ENCODE data around the gene KLHDC7A. TPM values are rescaled to one million over a fixed set of nuclear protein-coding genes. Genes with fewer than 3 reads are reported as not detected.

KLHDC7A gene
- polyA plus RNA-seq, 1 experiment: not detected

DNA sequence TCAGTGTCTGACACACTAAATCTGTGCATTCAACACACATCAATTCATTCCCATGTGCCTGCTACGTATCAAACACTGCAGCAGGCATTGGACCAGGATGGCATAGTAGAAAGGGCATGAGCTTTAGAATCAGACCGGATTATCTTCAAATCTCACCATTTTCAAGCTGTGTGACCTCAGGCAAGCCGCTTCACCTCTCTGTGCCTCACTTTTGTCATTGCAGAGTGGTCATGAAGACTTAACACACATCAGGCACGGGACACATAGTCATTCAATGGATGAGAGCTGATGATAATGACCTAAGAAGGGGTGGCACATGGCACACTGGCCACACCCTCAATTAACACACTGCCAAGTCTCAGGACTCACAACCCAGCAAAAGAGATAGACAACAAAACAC, 46.8 kb downstream of the KLHDC7A start:
- TF ChIP-seq, protein P1, sequence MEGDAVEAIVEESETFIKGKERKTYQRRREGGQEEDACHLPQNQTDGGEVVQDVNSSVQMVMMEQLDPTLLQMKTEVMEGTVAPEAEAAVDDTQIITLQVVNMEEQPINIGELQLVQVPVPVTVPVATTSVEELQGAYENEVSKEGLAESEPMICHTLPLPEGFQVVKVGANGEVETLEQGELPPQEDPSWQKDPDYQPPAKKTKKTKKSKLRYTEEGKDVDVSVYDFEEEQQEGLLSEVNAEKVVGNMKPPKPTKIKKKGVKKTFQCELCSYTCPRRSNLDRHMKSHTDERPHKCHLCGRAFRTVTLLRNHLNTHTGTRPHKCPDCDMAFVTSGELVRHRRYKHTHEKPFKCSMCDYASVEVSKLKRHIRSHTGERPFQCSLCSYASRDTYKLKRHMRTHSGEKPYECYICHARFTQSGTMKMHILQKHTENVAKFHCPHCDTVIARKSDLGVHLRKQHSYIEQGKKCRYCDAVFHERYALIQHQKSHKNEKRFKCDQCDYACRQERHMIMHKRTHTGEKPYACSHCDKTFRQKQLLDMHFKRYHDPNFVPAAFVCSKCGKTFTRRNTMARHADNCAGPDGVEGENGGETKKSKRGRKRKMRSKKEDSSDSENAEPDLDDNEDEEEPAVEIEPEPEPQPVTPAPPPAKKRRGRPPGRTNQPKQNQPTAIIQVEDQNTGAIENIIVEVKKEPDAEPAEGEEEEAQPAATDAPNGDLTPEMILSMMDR (IDR thresholded peaks at IDR 0.05; ENCODE audit: low read depth, low read length): no peak
- Histone ChIP-seq H3K27ac (ENCODE audit: low read depth, low read length) (no peak overlapping the region), H3K9me3 (ENCODE audit: control insufficient read depth, insufficient read depth, low read length) (no peaks in the 10 kb centered on the region), H3K27me3 (ENCODE audit: control insufficient read depth, insufficient read depth, low read length) (no peaks in the 10 kb centered on the region), H3K4me3 (ENCODE audit: low read depth, low read length) (no peak overlapping the region)
- POLR2A ChIA-PET: no interaction called here
- no peak for DNase-seq (ENCODE audit: low read depth, low spot score)
- CTCF ChIA-PET: no interaction called here

DNA sequence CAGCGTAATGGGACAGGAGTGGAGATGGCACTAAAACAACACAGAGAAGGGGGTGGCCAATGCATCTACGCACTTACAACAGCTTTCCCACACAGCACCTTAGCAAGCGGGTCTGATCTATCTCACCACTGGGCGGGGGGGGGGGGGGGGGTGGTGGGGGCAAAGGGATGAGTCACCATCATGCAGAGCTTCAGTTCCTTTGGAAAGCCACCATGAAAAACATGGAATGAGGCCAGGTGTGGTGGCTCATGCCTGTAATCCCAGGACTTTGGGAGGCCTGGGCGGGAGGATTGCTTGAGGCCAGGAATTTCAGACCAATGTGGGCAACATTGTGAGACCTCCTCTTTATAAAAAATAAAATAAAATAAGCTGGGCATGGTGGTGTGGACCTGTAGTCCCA, 47.2 kb downstream of the KLHDC7A start:
- ChIA-PET POLR2A (no interaction called here), CTCF (no interaction called here)
- no peak for DNase-seq (ENCODE audit: low read depth, low spot score)
- Histone ChIP-seq H3K9me3 (ENCODE audit: control insufficient read depth, insufficient read depth, low read length) (no peaks in the 10 kb centered on the region), H3K27ac (ENCODE audit: low read depth, low read length) (no peak overlapping the region), H3K4me3 (ENCODE audit: low read depth, low read length) (no peak overlapping the region), H3K27me3 (ENCODE audit: control insufficient read depth, insufficient read depth, low read length) (no peaks in the 10 kb centered on the region)
- TF ChIP-seq, protein P1 (IDR thresholded peaks at IDR 0.05; ENCODE audit: low read depth, low read length): no peak

DNA sequence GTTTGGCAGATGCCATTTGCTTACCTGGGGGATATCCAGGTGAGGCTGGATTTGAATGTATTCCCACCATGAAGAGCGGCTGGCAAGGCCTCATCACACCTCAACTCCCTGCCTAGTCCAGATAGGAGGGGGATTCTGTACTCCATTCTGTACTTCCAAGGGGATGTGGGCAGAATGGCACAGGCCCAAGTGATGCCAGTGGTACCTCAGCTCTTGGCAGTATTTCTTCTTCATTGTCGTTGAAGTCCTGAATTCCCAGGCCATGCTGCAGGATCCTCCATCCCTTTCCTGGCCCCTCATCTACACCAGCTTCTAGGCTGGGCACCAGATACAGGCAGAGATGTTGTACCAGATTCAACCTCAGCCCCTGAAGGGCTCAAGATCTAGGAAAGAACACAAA, 47.9 kb downstream of the KLHDC7A start:
- DNase-seq (ENCODE audit: low read depth, low spot score): no peak
- H3K9me3 ChIP-seq (ENCODE audit: control insufficient read depth, insufficient read depth, low read length): no peaks in the 10 kb centered on the region
- POLR2A ChIA-PET: no interaction called here
- H3K4me3 ChIP-seq (ENCODE audit: low read depth, low read length): no peak overlapping the region
- H3K27me3 ChIP-seq (ENCODE audit: control insufficient read depth, insufficient read depth, low read length): no peaks in the 10 kb centered on the region
- TF ChIP-seq, protein P1 (IDR thresholded peaks at IDR 0.05; ENCODE audit: low read depth, low read length): no peak
- H3K27ac ChIP-seq (ENCODE audit: low read depth, low read length): no peak overlapping the region
- CTCF ChIA-PET: no interaction called here

DNA sequence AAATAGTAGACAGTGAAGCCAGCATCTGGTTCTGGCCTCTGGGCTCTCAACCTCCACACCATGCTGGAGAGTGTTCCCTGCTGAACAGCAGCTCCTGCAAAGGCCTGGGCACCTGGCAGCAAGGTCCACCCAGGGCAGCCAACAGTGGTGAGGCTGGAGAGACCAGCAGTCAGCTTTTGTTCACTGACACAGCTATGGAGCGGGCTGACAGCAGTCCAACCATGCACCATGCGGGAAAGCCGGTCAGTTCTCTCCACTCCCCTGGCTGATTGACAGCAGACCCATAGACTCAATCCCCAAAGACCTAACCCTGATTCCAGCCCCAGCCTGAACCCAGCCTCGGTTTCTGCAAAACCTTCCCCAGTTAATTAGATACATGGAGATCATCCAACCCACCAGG, 49.0 kb downstream of the KLHDC7A start:
- H3K4me3 ChIP-seq (ENCODE audit: low read depth, low read length): no peak overlapping the region
- ChIA-PET CTCF (no interaction called here), POLR2A (no interaction called here)
- no peak for DNase-seq (ENCODE audit: low read depth, low spot score)
- no peaks in the 10 kb centered on the region for H3K9me3 ChIP-seq (ENCODE audit: control insufficient read depth, insufficient read depth, low read length)
- H3K27ac ChIP-seq (ENCODE audit: low read depth, low read length): no peak overlapping the region
- no peaks in the 10 kb centered on the region for H3K27me3 ChIP-seq (ENCODE audit: control insufficient read depth, insufficient read depth, low read length)
- TF ChIP-seq, protein P1 (IDR thresholded peaks at IDR 0.05; ENCODE audit: low read depth, low read length): no peak

DNA sequence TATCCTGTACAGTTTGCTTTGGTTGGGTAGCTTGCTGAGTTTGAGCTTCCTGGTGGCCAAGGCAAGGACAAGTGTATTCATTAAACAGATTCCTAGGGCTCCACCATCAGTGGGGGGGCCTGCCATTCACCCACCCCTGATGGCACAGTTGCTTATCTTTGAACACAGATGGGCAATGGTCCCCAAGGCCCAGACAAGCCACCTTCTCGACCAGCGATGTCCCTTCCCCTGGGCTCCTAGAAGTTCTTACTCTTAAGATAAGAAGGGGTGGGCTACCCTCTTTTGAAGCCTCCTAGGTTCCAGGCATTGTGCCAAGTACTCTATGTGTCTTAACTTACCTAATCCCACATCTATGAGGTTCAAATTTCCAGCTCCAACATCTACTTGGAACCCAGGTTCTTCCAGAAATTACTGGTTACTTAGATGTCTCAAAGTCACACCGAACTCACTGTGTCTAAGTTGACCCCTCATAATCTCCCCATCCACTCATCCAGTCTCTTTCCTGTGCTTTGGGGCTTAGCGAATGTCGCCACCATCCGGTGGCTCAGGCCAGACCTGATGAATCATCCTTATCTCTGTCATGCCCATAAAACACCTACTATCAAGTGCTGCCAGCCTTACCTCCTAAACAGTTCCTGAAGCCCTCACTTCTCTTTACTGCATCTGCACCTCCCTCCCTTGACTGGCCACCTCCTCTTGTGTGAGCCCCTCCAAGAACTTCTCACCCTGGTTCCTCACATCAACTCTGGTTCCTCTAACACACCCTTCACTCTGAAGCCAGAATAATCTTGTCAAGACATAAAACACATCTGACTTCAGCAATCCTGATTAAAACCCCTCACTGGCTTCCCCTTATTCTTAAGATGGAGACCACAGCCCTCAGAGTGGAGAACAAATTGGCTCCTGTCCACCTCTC, 50.1 kb downstream of the KLHDC7A start:
- no peaks in the 10 kb centered on the region for H3K9me3 ChIP-seq (ENCODE audit: control insufficient read depth, insufficient read depth, low read length)
- no peaks in the 10 kb centered on the region for H3K27me3 ChIP-seq (ENCODE audit: control insufficient read depth, insufficient read depth, low read length)
- TF ChIP-seq, protein P1 (IDR thresholded peaks at IDR 0.05; ENCODE audit: low read depth, low read length): no peak
- H3K4me3 ChIP-seq (ENCODE audit: low read depth, low read length): no peak overlapping the region
- POLR2A ChIA-PET: no interaction called here
- CTCF ChIA-PET: no interaction called here
- no peak for DNase-seq (ENCODE audit: low read depth, low spot score)
- no peak overlapping the region for H3K27ac ChIP-seq (ENCODE audit: low read depth, low read length)
